BLaER1 (cell line): ENCODE results near the gene MFN1.
"Not testable (repeated sequence)": the region's sequence is repeated elsewhere in the genome, so short reads cannot be mapped to it uniquely, and the experiment has no call there.

Experiments used
- H3K27ac ChIP-seq: shearing (Covaris generic); formaldehyde crosslinking; 2 replicates; pipeline ENCODE4 v1.8.1; 2022
- H3K27me3 ChIP-seq: shearing (Covaris generic); formaldehyde crosslinking; 2 replicates; pipeline ENCODE4 v1.8.1; 2022
- H3K36me3 ChIP-seq: shearing (Covaris generic); formaldehyde crosslinking; 2 replicates; pipeline ENCODE4 v1.8.1; 2022
- H3K4me1 ChIP-seq: shearing (Covaris generic); formaldehyde crosslinking; 2 replicates; pipeline ENCODE4 v1.8.1; 2022
- H3K4me2 ChIP-seq: shearing (Covaris generic); formaldehyde crosslinking; 2 replicates; pipeline ENCODE4 v1.8.1; 2022
- H3K4me3 ChIP-seq: shearing (Covaris generic); formaldehyde crosslinking; 2 replicates; pipeline ENCODE4 v1.8.1; 2022
- H3K9ac ChIP-seq: shearing (Covaris generic); formaldehyde crosslinking; 2 replicates; pipeline ENCODE4 v1.8.1; 2022
- H3K9me3 ChIP-seq: shearing (Covaris generic); formaldehyde crosslinking; 2 replicates; pipeline ENCODE4 v1.8.1; 2022
- H4K20me1 ChIP-seq: shearing (Covaris generic); formaldehyde crosslinking; 2 replicates; pipeline ENCODE4 v1.8.1; 2022
- Cebpa-rat ChIP-seq: shearing (Covaris generic); IDR thresholded peaks from 2 replicates; pipeline ENCODE4 v1.8.1; 2022

The MFN1 gene

DNA sequence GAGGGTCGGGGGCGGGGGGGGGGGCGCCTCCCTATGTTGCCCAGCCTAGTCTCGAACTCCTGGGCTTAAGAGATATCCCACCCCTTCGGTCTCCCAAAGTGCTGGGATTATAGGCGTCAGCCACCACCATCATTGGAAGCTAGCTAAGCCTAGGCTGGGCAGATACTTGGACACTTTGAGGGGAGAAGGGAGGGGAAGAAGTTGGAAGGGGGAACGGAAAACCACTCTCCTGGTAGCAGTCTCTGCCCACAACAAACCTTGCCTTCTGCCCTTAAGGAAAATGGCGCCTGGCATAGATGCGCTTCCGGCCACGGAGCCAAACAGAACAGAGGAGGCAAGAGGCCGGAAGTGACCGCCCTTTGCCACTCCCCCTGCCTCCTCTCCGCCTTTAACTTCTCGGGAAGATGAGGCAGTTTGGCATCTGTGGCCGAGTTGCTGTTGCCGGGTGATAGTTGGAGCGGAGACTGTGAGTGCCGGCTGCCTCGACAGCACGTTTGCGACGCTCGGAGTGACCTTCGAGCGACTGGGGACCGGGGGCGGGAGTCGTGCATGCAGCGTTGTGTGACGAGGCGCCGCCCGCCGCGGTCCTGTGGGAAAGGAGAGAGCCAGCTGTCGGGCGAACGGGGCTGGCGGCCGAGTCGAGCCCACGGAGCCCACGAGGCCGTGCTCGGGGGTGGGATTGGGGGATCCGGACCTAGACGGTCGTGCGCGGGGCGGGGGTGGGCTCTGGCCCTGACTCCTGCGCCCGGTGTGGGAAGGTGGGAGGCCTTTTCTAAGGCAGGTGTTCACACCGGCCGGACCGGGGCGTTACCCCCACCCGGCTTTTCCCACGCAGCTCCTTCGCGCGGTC, at the start of gene MFN1:
Gene MFN1, plus strand, starts transcription at position 365 of the 850 bp plus-strand sequence. CDS start 1,143 bp downstream, outside the sequence.
- H3K9me3 ChIP-seq = no peaks in the 10 kb centered on the region
- H4K20me1 ChIP-seq = peaks cover 12% of the 10 kb centered on the region; the same call in 1 of the 2 replicates
- peak within 1 kb of the TSS; percentile 85 for H3K9ac ChIP-seq
- peaks cover 22% of the 10 kb centered on the region for H3K4me1 ChIP-seq
- H3K27me3 ChIP-seq = no peaks in the 10 kb centered on the region
- peaks cover 31% of the 10 kb centered on the region for H3K36me3 ChIP-seq
- H3K4me3 ChIP-seq = peak within 1 kb of the TSS; percentile 87
- H3K4me2 ChIP-seq = peak within 1 kb of the TSS; percentile 84
- H3K27ac ChIP-seq = peak within 1 kb of the TSS; percentile 74
- no peak for TF ChIP-seq Cebpa-rat

DNA sequence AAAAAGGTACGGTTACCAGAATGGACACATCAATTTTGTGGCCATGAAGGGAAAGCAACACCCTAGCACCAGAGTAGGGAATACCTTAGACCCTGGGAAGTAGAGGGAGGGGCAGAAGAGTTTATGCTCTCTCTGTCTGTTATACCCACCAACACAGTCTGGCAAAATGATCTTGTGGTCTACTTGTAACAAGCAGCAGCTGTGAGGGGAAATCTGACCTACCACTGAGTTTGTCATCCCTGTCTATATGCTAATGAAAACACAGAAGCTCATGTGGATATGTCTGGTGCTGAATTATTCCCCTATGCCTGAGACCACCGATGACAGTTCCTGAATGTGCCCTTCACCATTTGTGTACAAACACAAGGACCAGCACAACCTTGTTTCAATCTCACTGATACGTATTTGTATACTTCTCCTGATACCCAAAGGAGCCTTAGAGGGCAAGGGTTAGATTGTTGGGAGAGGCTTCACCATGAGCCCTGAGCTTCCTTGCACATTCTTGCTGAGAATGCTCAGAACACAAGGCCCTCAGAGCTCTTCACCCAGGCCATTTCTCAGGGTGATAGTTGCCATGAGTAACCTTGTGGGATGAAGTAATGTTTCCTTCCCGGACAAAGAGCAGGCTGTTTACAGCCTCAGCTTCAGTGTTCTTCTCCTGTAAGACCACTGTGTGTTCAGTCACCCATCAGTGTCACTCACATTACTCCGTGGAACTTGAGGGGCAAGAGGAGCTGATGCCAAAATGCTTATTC, 49.4 kb upstream of the MFN1 start:
- no peak overlapping the region for H3K27ac ChIP-seq
- TF ChIP-seq Cebpa-rat = no peak
- H3K4me2 ChIP-seq = no peak overlapping the region

DNA sequence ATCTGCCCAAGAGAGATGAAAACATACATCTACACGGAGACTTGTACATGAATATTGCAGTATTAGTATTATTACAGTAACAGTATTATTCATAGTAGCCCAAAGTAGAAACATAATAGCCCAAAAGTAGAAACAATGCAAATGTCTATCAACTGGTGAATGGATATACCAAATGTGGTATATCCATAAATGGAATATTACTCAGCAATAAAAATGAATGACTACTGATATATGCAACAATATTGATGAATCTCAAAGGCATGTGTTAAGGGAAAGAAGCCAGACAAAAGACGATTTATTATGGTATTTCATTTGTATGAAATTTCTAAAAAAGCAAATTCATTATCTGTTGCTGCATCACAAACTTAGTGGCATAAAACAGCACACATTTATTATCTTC, 48.2 kb upstream of the MFN1 start:
- Histone ChIP-seq H3K36me3 (no peaks in the 10 kb centered on the region), H3K27ac (no peak overlapping the region), H4K20me1 (no peaks in the 10 kb centered on the region), H3K9me3 (peaks cover 11% of the 10 kb centered on the region; the same call in 1 of the 2 replicates), H3K4me2 (no peak overlapping the region), H3K9ac (no peak overlapping the region), H3K27me3 (no peaks in the 10 kb centered on the region), H3K4me3 (no peak overlapping the region), H3K4me1 (no peaks in the 10 kb centered on the region)
- TF ChIP-seq Cebpa-rat = no peak

More for the DNA sequence above, 49.4 kb upstream of the MFN1 start:
- H3K9ac ChIP-seq = no peak overlapping the region
- no peaks in the 10 kb centered on the region for H3K36me3 ChIP-seq
- H4K20me1 ChIP-seq = no peaks in the 10 kb centered on the region
- H3K27me3 ChIP-seq = no peaks in the 10 kb centered on the region
- peaks cover 11% of the 10 kb centered on the region; the same call in 1 of the 2 replicates for H3K9me3 ChIP-seq
- no peaks in the 10 kb centered on the region for H3K4me1 ChIP-seq
- H3K4me3 ChIP-seq = no peak overlapping the region

DNA sequence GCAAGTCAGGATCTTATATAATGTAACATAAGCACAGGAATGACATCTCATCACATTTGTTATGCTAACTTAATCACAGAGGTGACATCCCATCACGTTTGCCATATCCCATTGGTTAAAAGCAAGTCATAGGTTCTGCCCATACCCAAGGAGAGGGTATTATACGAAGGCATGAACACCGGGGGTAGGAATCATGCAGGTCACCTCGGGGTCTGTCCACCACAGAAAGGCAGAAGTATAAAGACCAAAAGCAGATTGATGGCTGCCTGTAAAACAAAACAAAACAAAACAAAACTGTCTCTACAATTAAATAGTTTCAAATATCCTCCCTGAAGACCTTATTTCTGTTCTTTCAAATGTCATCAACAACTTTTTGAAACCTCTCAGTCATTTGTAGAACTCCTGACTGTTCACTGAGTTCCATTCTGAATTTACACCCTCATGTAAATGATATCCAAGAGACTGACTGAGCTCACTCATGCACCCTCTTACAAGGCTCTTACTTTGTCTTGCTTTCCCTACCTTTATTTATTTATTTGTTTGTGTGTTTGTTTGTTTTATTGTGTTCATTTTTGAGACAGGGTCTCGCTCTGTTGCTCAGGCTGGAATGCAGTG, 47.4 kb upstream of the MFN1 start:
- no peak overlapping the region for H3K27ac ChIP-seq
- no peak overlapping the region for H3K9ac ChIP-seq
- H3K9me3 ChIP-seq = peaks cover 11% of the 10 kb centered on the region; the same call in 1 of the 2 replicates
- no peaks in the 10 kb centered on the region for H4K20me1 ChIP-seq
- no peak for TF ChIP-seq Cebpa-rat
- no peaks in the 10 kb centered on the region for H3K27me3 ChIP-seq
- no peak overlapping the region for H3K4me3 ChIP-seq
- H3K4me2 ChIP-seq = no peak overlapping the region
- H3K4me1 ChIP-seq = no peaks in the 10 kb centered on the region
- H3K36me3 ChIP-seq = no peaks in the 10 kb centered on the region

DNA sequence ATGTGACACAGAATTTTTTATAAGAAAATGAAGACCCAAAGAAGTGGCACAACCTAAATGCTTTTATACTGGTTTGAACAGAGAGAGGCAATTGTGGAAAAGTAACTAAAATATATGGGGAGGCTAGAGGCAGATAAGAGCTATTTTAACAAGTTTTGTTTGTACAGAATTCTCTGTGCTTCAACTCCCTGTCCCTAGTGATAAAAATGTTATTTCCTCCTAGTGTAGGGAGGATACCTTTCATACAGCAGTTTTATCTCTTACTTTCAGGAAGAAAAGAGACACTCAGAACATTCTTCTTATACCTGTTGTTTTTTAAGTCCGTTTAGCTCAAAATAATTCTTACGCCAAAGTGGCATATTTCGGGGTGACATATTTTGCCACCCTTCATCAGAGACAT, 45.9 kb upstream of the MFN1 start:
- no peak for TF ChIP-seq Cebpa-rat
- H3K9me3 ChIP-seq = peaks cover 11% of the 10 kb centered on the region; the same call in 1 of the 2 replicates
- H3K4me3 ChIP-seq = no peak overlapping the region
- H3K9ac ChIP-seq = no peak overlapping the region
- H4K20me1 ChIP-seq = no peaks in the 10 kb centered on the region
- H3K36me3 ChIP-seq = no peaks in the 10 kb centered on the region
- H3K4me2 ChIP-seq = no peak overlapping the region
- no peak overlapping the region for H3K27ac ChIP-seq
- H3K4me1 ChIP-seq = no peaks in the 10 kb centered on the region
- no peaks in the 10 kb centered on the region for H3K27me3 ChIP-seq

DNA sequence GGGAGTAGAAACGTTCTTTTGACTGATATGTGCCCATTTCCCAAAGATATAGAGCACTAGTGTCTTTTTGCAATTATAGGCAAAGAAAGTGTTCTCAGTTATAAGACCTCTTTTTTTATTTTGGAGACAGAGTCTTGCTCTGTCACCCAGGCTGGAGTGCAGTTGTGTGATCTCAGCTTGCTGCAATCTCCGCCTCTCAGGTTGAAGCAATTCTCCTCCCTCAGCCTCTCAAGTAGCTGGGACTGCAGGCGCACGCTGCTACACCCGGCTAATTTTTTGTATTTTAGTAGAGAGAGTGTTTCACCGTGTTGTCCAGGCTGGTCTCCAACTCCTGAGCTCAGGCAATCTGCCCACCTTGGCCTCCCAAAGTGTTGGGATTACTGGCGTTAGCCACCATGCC, 45.4 kb upstream of the MFN1 start:
- H3K27me3 ChIP-seq = no peaks in the 10 kb centered on the region
- H3K9ac ChIP-seq = no peak overlapping the region
- H3K4me1 ChIP-seq = no peaks in the 10 kb centered on the region
- no peak overlapping the region for H3K27ac ChIP-seq
- TF ChIP-seq Cebpa-rat = no peak
- no peaks in the 10 kb centered on the region for H3K36me3 ChIP-seq
- H3K9me3 ChIP-seq = peaks cover 11% of the 10 kb centered on the region; the same call in 1 of the 2 replicates
- H3K4me2 ChIP-seq = no peak overlapping the region
- no peak overlapping the region for H3K4me3 ChIP-seq
- H4K20me1 ChIP-seq = no peaks in the 10 kb centered on the region

- no peak overlapping the region for H3K4me2 ChIP-seq
- no peaks in the 10 kb centered on the region for H4K20me1 ChIP-seq
- no peak overlapping the region for H3K27ac ChIP-seq
- H3K27me3 ChIP-seq = no peaks in the 10 kb centered on the region
- H3K9me3 ChIP-seq = peaks cover 5% of the 10 kb centered on the region; the same call in 1 of the 2 replicates
- no peak overlapping the region for H3K9ac ChIP-seq
- no peaks in the 10 kb centered on the region for H3K36me3 ChIP-seq
- no peak overlapping the region for H3K4me3 ChIP-seq
- no peaks in the 10 kb centered on the region for H3K4me1 ChIP-seq
- no peak for TF ChIP-seq Cebpa-rat
Measured at GRCh38 chr3:179304605-179305004, 42.9 kb upstream of the MFN1 start.

- not testable (repeated sequence) for H3K9me3 ChIP-seq, H4K20me1 ChIP-seq, H3K27me3 ChIP-seq, H3K36me3 ChIP-seq, H3K4me2 ChIP-seq, H3K4me3 ChIP-seq, H3K4me1 ChIP-seq, H3K9ac ChIP-seq, H3K27ac ChIP-seq
Measured at GRCh38 chr3:179307362-179307761, 40.1 kb upstream of the MFN1 start.

- no peak for TF ChIP-seq Cebpa-rat
- Histone ChIP-seq H3K4me3 (no peak overlapping the region), H3K27ac (no peak overlapping the region), H3K4me1 (no peaks in the 10 kb centered on the region), H3K9me3 (no peaks in the 10 kb centered on the region), H3K9ac (no peak overlapping the region), H3K27me3 (no peaks in the 10 kb centered on the region), H4K20me1 (no peaks in the 10 kb centered on the region), H3K4me2 (no peak overlapping the region), H3K36me3 (no peaks in the 10 kb centered on the region)
Measured at GRCh38 chr3:179308001-179308400, 39.5 kb upstream of the MFN1 start.
